Measurements from ENCODE around the gene MACF1.
"Not testable (repeated sequence)": the region's sequence is repeated elsewhere in the genome, so short reads cannot be mapped to it uniquely, and the experiment has no call there.

Gene MACF1, protein sequence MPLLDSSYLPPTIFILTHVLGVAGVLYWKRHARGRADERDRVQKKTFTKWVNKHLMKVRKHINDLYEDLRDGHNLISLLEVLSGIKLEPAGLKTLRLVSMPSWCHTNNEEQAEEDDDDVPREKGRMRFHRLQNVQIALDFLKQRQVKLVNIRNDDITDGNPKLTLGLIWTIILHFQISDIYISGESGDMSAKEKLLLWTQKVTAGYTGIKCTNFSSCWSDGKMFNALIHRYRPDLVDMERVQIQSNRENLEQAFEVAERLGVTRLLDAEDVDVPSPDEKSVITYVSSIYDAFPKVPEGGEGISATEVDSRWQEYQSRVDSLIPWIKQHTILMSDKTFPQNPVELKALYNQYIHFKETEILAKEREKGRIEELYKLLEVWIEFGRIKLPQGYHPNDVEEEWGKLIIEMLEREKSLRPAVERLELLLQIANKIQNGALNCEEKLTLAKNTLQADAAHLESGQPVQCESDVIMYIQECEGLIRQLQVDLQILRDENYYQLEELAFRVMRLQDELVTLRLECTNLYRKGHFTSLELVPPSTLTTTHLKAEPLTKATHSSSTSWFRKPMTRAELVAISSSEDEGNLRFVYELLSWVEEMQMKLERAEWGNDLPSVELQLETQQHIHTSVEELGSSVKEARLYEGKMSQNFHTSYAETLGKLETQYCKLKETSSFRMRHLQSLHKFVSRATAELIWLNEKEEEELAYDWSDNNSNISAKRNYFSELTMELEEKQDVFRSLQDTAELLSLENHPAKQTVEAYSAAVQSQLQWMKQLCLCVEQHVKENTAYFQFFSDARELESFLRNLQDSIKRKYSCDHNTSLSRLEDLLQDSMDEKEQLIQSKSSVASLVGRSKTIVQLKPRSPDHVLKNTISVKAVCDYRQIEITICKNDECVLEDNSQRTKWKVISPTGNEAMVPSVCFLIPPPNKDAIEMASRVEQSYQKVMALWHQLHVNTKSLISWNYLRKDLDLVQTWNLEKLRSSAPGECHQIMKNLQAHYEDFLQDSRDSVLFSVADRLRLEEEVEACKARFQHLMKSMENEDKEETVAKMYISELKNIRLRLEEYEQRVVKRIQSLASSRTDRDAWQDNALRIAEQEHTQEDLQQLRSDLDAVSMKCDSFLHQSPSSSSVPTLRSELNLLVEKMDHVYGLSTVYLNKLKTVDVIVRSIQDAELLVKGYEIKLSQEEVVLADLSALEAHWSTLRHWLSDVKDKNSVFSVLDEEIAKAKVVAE (N-terminal part only)

DNA sequence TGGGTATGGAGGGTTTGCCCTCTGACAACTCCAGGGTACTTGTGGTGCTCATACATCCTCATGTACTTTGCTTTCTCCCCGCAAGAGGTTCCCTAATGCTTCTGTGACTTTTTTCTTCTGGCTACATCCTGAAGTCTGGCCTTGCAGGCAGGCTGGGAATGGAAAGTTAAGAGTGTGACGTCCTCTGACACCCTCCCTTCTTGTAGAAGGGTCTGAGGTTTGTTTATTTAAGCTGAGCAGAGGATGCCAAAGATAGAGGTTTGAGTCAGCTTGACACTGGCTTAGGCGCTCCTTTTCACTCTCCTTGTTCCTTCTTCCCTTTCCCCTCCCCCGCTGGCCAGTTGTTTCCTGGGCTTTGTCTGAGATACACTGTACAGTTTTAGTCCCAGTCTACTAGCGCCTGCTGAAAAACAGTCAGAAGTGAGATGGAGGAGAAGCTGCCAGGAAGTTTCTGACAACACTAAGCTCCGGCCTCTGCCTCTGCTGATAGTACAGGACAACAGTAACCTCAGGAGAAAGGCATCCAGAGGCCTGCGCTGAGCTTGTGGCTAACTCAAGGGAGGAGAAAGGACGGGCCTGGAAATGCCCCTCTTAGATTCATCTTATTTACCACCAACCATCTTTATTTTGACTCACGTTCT is at the start of gene MACF1:
MACF1 (plus strand) TSS at position 255 of the 641 bp plus-strand sequence; CDS start at position 583, 328 bp downstream.
- DNase-seq, result no peak

DNA sequence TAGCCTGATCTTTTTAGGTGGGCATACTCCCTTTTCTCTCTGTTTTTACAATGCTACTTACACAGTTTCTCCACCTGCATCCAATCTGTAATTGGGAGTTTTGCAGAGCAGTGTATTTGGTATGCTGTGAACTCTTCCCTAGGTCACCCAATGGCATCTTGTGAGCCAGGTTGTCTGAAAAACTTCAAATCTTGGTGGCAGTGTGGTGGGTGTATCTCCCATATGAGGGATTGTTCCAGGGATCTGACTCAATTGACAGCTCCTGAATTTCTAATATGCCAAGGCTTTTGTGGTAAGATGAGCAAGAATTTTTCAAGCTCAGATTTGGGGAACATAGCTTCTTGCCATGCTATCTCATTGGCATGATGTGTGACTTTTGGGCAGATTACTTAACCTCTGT is 47.2 kb upstream of the MACF1 start:
- no peak for DNase-seq

DNA sequence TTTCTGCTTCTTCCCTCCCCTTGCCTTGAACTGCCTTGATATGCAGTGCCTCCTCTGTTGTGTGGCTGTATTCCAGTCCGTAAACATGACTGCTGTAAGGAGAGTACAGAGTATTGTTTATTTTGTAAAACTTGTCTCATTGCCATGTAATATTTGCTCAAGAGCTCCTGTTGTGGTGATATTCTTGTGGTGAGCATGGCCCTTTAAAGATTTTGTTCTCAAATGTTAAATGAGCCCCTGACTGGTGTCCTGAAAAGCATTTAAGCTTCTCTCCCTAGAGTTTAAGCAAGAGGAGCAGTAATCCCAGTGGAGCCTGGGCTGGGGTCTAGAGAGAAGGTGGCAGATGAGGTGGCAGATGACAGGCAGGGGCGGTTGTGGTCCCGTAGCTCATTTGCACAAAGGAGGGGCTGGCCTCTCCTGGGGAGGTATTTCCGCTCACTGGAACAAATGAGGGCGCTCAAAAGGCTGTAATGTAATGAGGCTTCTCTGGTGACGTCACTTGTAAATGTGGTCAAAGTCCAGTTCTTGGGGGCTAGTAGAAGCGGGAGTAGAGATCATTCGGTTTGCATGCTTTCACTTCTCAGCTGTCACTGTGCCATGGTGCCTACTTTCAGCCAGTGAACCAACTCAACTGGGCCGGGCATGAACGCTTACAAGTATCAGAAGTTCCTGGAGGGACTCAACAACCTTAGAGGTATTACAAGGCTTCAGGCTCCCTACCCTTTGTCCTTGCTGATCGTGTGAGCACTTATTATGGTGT is 46.0 kb upstream of the MACF1 start:
- peak; percentile 99 for DNase-seq

DNA sequence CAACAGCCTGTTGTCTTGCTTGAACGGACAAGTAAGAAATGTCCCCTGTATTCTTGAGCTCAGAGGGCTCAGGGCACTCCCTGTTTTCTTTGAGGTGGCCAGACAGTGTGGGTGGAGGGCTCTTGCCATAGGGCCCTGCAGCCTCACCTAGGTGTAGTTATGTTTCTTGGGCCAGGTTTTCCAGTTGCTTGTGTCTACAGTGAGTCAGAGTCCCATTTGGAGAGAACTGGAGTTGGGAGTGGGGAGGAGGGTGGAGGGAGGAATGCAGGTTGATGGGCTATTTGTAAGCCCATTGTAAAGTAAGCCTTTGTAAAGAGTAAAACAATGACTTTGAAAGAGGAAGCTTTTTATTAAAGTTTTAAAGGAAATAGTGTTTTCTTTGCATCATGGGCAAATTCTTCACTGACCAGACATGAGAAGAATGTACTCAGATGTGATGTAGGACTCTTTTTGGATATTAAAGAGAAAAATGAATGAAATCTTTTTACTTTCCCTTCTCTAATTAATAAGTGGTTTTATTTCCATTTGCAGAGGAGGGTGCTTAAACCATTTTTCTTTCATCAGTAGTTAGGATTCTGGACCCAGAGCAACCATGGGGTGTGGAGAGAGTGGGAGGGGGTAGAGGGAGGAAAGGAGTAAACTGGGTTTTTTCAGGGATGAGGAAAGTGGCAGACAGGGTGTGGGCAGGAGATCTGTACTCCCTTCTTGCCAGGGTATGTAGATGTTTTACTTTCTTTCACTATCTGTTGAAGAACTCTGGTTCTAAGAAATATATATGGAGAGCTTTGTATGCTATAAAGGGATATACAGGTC is 45.1 kb upstream of the MACF1 start:
- DNase-seq, result peak; percentile 56

DNA sequence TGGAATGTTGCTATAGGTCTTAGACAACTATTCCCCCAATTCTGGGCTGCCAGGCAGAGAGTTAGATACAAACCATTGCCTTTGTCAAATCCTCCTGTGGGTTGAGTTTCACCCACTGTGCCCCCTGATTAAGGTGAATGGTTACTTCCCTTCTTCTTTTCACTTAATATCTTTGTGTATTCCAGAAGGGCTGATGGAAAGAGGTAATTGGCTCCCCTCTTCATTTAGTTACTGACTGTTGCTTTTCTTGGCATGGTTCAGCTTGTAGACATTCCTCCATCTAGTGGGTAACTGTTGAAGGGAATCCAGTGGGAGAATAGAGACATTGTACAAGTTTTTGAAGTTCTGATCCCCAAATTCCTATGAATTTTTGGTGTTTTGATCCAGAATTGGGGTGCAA is 43.8 kb upstream of the MACF1 start:
- DNase-seq, result no peak

DNA sequence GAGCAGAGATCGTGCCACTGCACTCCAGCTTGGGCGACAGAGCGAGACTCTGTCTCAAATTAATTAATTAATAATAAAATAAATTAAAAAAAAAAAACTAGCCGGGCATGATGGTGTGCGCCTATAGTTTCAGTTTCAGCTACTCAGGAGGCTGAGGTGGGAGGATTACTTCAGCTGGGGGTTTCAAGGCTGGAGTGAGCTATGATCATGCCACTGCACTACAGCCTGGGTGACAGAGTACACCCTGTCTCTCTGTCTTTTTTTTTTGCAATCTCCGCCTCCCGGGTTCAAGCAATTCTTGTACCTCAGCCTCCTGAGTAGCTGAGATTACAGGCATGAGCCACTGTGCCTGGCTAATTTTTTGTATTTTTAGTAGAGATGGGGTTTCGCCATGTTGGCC is 42.7 kb upstream of the MACF1 start:
- not testable (repeated sequence) for DNase-seq

DNA sequence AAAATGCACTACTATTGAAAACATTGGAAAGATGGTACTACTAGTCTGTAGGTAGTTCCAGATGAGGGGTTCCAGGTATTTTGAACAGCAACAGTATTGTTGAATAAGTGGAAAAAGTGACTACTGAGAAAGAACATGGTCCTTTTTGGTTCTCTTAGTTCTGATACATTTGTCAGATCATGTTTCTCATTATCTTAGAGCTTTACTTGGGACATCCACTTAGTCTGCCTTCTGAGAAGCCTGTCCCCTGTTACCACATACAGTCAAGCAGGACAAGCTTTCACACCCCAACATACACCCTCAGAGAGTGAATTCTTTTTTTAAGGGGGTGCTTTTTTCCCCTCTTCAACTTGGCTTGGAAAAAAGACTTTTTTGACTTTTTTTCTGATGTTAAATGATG is 41.0 kb upstream of the MACF1 start:
- no peak for DNase-seq

DNA sequence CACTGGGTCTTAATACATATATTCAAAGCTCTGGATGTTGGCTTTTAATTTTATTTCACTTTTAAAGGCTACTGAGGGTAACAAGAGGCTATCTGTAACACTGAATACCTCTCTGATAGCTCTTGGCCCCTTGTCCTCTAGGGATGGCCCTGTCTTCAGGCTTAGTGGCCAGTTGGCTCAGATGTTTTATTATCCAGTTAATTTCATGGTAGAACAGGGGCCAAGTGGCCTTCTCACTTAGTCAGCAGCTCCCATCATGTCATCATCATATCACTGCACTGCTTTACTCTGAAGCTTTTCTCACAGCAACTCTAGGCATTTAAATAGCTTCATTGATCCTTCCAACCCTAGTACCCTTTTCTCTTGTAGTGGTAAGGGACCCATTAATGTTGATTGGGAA is 40.2 kb upstream of the MACF1 start:
- no peak for DNase-seq

DNA sequence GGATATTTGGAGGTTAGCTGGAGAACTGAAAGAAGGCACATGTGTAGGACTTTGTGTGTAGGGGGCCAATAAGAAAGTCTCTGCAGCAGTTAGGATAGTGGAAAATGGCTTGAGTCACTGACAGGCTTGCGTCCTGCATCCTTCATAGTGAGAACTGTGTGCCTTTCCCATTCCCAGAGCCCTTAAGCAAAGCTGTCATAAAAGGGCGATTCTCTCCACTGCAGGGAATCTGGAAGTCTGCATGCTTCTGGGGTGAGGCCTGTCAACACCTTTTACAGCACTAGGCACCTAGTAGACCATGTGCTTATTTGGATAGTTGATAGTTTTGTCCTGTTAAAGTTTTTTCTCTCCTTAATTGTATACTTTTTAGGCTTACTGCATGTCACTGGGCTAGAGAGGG is 39.4 kb upstream of the MACF1 start:
- no peak for DNase-seq

DNA sequence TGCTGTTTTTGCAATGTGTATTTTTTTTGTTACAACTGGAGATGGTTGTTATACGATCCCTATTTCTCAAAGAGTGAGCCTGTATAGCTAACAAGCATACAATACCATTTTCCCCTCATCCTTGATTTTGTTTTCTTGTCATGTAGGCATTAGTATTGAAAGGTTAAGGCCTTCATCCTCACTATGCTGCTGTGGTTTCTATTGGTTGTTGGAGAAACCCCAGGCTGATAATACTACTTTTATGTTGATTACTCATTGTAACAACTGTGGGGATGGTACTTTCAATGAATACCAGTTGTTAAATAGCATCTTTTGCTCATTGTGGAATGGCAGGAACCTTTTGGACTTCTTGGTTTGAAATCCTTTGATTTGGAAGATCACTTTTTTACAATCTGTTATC is 39.0 kb upstream of the MACF1 start:
- DNase-seq, result no peak

DNA sequence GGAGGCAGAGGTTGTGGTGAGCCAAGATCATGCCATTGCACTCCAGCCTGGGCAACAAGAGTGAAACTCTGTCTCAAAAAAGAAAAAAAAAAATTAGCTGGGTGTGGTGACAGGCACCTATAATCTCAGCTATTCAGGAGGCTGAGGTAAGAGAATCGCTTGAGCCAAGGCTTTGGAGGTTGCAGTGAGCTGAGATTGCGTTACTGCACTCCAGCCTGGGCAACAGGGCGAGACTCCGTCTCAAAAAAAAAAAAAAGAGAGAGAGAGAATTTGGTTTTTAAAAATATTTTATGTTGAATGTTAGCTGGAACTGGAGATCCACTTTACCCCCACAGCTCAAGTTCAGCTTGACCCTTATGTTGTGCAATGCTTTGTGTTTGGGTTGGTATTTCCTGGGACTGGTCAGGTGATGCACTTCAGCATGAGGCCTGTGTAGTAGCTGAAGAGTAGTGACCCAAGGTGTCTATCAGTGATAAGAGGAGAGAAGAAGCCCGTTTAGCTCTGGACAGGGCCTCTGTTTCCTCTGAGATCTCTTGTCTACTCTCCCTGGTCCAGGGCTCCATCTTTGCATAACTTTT is 36.8 kb upstream of the MACF1 start:
- no peak for DNase-seq

DNA sequence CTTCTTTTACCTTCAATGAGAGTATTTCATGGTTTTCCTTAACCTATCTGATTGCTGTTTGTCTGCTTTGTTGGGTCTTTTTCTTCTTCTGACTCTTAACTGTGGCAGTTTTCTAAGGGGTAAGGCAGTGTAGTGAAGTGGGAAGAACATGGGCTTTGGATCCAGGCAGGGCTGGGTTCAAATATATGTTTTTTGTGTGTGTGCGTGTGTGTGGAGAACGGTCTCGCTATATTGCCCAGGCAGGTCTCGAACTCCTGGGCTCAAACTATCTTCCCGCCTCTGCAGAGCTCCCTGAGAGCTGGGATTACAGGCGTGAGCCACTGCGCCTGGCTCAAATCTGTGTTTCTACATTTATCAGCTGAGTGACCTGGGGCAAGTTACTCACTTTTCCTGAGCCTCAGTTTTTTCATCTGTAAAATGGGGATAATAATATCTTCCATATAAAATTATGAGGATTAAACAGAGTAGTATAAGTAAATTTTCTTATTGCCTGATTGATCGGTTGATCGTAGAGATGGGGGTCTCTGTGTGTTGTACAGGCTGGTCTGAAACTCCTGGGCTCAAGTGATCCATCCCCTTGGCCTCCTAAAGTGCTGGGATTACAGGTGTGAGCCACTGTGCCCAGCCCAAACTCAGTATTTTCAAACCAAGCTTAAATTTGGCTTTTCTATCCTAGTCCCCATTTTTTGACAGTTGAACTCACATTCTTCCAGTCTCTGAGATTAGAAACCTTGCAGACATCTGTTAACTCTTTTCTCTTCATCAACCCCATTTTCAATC is 36.0 kb upstream of the MACF1 start:
- no peak for DNase-seq

DNA sequence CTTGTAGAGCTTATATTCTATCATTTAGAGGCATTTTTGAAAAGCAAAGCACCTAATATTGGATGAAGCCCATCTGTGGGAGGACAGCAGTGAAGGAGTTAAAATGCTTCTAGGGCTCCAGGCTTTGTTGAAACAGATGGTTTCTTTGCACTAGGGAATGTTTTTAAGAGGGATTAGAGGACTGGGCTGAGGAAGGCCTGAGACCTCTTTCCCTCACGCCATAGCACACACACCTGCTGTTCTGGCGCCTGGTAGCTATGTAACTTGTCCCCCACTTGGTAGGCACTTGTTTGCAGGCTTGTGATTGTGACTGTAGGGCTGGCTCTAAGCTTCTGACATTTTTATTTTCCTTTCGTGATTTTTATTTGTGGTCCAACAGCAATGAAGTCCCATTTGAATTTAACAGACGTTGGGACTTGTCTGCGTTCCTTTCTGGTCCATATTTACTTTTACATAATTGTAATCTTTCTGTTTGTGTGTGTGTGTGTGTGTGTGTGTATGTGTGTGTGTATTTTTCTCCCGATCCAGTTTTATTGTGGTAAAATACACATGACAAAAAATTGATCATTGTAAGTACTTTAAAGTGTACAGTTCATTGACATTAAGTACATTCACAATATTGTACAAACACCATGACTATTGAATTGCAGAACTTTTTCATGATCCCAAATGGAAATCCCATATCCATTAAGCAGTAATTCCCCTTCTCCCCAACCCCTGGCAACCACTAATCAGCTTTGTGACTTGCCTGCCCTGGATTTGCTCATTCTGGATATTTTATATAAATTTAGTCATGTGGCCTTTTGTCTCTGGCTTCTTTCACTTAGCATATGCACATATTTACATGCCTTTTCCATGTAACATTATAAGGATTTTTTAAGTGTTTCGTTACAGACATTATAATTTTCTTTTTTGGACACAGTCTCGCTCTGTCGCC is 33.5 kb upstream of the MACF1 start:
- DNase-seq, result peak; percentile 99

DNA sequence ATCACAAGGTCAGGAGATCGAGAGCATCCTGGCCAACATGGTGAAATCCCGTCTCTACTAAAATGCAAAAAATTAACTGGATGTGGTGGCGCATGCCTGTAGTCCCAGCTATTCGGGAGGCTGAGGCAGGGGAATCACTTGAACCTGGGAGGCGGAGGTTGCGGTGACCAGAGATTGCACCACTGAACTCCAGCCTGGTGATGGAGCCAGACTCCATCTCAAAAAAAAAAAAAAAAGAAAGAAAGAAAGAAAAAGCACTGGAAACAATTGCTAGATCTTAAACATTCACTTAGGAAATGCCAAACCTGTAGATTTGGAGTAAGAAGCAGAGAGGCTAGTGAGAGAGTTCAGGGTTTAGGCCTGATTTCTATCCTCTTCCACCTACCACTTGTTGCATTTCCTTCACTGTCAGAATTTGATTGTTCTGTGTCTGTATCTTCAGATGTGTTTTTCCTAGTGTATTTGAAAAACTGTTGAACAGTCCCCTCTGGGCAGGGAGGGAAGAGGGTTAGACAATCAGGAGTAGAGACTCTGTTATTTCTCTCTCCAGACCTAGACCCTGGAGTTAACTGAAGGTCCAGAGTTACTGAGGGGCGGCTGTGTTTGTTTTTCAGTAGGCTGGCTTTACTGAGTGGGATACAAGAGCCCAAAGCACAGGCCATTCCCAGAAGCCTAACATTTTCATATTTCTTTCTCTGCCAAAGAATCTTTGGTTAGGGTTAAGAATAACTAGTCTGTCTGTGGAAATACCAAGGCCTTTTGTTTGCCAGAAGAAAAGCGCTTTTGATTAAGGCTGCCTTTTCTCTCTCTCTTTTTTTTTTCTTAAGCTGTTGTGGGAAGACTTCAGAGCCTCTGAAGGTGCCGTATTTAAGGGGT is 31.1 kb upstream of the MACF1 start:
- no peak for DNase-seq

DNA sequence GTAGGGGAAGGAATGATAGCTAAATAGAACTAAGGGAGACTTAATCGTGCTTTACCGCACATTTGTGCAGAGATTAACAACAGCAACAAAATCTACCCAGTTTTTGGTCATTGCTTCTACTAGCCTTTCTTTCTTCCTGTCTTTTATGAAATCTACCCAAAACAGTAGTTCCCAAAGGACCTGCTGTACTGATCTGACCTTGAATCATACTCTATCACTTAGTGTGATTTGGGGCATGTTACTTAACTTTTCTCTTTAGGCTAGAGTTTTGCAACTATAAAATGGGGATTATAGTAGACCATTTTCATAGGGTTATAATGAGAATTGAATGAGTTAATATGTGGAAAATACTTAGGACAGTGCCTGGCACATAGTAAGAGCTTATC is 30.5 kb upstream of the MACF1 start:
- DNase-seq, result no peak

DNA sequence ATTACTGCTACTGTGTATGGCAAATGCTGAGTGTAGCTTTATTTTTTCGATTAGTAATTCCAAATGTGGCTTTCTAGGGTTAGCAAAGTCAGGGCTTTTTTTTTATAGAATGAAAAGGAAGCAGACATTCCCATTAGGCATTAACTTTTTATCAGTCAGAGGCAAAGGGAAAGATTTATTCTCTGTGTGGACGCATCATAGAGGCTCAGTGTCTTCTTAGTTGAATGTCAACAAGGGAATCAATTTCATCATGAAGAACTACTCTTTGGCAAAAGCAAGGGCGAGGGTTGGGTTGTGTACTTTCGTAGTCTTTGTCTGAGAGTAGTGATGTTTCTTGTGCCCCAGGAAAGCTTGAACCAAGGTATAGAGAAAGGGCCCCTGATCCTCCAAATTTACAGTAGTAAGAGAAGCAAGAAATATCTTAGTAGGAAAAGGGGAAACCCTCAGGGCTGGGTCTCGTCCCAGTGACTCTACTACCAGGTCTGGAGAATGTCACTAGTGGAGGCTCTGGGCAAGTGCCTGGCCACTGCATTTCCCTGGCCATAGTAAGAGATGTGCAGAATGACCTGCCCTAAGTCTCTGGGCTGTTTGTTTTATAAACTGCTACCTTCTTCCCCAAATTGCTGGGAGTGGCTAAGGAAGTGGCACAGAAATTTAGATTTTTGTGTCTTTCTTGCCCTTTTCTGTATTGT is 30.0 kb upstream of the MACF1 start:
- DNase-seq, result no peak

DNA sequence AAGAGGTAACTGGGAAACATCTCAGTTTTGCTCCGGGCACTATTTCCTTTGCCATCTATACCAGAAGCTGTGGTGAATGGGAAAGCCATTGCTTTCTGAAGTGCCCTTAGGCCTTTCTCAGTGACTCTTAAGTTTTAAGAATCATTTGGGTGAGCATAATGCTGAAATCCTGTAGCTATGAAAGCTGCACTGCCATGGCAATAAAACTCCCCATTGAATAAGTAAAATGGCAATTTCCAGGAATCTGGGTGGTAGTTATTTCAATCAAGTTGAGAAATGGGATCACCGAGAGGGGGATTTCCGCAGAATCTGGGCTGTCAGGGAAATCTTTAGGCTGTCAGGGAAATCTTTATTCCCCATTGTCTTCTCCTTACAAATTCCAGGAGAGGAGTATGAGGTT is 26.8 kb upstream of the MACF1 start:
- DNase-seq, result no peak

Data from NCI-H82 (cell line).